Cardiac muscle cell (in vitro differentiated cells and primary cell): ENCODE results near the gene MMP12. TPM values are rescaled to one million over a fixed set of nuclear protein-coding genes. Genes with fewer than 3 reads are reported as not detected.
"Not testable (repeated sequence)": the region's sequence is repeated elsewhere in the genome, so short reads cannot be mapped to it uniquely, and the experiment has no call there.

Experiments
- DNase-seq, 2 donors: peaks; one replicate each; pipeline versions ENCODE4 v3.0.0 to v3.0.0-alpha.2; 2010 to 2017; ENCODE audit warnings: low read depth in 1 of 2, low spot score in 1 of 2
- H3K27ac ChIP-seq: fragments of 200-600 bp; sonication (generic); 2 replicates; pipeline ENCODE4 v1.5.1; 2016
- H3K27me3 ChIP-seq: fragments of 200-600 bp; sonication (generic); 2 replicates; pipeline ENCODE4 v1.6.0; 2016; ENCODE audit warnings: control low read depth
- H3K36me3 ChIP-seq: fragments of 200-600 bp; sonication (generic); 2 replicates; pipeline ENCODE4 v1.5.1; 2016; ENCODE audit warnings: control low read depth
- H3K4me1 ChIP-seq: fragments of 200-600 bp; sonication (generic); 2 replicates; pipeline ENCODE4 v1.8.1; 2017; ENCODE audit warnings: low read depth, mild to moderate bottlenecking, mixed run types
- H3K4me3 ChIP-seq: fragments of 200-600 bp; sonication (generic); 2 replicates; pipeline ENCODE4 v1.5.1; 2016; ENCODE audit warnings: mild to moderate bottlenecking
- H3K9me3 ChIP-seq: fragments of 200-600 bp; sonication (generic); 2 replicates; pipeline ENCODE4 v1.5.1; 2017; ENCODE audit warnings: low read depth, mild to moderate bottlenecking, control low read depth
- polyA plus RNA-seq: library from polyadenylated mRNA; unstranded; fragments of >200 nt; fragmentation: Nextera tagmentation; extraction: Ambion mirVana; gene quantifications from 2 replicates; pipeline ENCODE4 v1.2.1, GENCODE V29; 2016
- total RNA-seq: library from RNA; depleted of rRNA; stranded (reverse); fragments of >200 nt; gene quantifications from 2 replicates; pipeline ENCODE4 v1.2.3, GENCODE V29; 2016
- TF ChIP-seq, protein P1 (sequence below): IDR thresholded peaks from 2 replicates; pipeline ENCODE4 v1.5.1; 2012; ENCODE audit warnings: low read depth, mild to moderate bottlenecking, low read length

Gene MMP12
- total and polyA plus RNA-seq, 2 experiments from 2014 or later, result not detected

- peaks cover 18% of the 10 kb centered on the region for H3K4me1 ChIP-seq
- H3K27me3 ChIP-seq, result no peaks in the 10 kb centered on the region
- H3K36me3 ChIP-seq, result no peaks in the 10 kb centered on the region
- H3K27ac ChIP-seq, result no peak overlapping the region
- TF ChIP-seq, protein P1, sequence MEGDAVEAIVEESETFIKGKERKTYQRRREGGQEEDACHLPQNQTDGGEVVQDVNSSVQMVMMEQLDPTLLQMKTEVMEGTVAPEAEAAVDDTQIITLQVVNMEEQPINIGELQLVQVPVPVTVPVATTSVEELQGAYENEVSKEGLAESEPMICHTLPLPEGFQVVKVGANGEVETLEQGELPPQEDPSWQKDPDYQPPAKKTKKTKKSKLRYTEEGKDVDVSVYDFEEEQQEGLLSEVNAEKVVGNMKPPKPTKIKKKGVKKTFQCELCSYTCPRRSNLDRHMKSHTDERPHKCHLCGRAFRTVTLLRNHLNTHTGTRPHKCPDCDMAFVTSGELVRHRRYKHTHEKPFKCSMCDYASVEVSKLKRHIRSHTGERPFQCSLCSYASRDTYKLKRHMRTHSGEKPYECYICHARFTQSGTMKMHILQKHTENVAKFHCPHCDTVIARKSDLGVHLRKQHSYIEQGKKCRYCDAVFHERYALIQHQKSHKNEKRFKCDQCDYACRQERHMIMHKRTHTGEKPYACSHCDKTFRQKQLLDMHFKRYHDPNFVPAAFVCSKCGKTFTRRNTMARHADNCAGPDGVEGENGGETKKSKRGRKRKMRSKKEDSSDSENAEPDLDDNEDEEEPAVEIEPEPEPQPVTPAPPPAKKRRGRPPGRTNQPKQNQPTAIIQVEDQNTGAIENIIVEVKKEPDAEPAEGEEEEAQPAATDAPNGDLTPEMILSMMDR, result no peak
- no peak overlapping the region for H3K4me3 ChIP-seq
- no peak for DNase-seq
- no peaks in the 10 kb centered on the region for H3K9me3 ChIP-seq
Measured at GRCh38 chr11:102912482-102912830, 37.7 kb upstream of the MMP12 start.

- no peak for DNase-seq
- TF ChIP-seq, protein P1, result no peak
- H3K27ac ChIP-seq, result no peak overlapping the region
- no peaks in the 10 kb centered on the region for H3K9me3 ChIP-seq
- H3K4me1 ChIP-seq, result peaks cover 18% of the 10 kb centered on the region
- no peaks in the 10 kb centered on the region for H3K36me3 ChIP-seq
- H3K4me3 ChIP-seq, result no peak overlapping the region
- no peaks in the 10 kb centered on the region for H3K27me3 ChIP-seq
Measured at GRCh38 chr11:102911758-102912481, 37.1 kb upstream of the MMP12 start.

- not testable (repeated sequence) for DNase-seq
Measured at GRCh38 chr11:102905848-102906247, 31.1 kb upstream of the MMP12 start.

DNA sequence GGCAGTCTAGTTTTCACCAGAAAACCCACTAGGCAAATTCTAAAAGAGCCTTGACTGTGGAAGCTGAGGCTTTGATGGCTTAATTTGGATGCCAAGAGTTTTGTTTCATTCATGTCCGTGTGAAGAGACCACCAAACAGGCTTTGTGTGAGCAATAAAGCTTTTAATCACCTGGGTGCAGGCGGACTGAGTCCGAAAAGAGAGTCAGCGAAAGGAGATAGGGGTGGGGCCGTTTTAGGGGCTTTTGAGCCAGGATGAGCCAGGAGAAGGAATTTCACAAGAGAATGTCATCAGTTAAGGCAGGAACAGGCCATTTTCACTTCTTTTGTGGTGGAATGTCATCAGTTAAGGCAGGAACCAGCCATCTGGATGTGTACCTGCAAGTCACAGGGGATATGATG, 29.1 kb upstream of the MMP12 start:
- not testable (repeated sequence) for H3K36me3 ChIP-seq, H3K27me3 ChIP-seq, H3K4me1 ChIP-seq, H3K4me3 ChIP-seq, H3K9me3 ChIP-seq, H3K27ac ChIP-seq, DNase-seq

More at GRCh38 chr11:102905848-102906247, 31.1 kb upstream of the MMP12 start:
- not testable (repeated sequence) for H3K4me1 ChIP-seq, H3K9me3 ChIP-seq, H3K36me3 ChIP-seq, H3K27ac ChIP-seq, H3K4me3 ChIP-seq, H3K27me3 ChIP-seq

- H3K36me3 ChIP-seq, result no peaks in the 10 kb centered on the region
- no peaks in the 10 kb centered on the region for H3K9me3 ChIP-seq
- TF ChIP-seq, protein P1, result no peak
- no peak overlapping the region for H3K27ac ChIP-seq
- H3K27me3 ChIP-seq, result no peaks in the 10 kb centered on the region
- DNase-seq, result no peak
- no peak overlapping the region for H3K4me3 ChIP-seq
- no peaks in the 10 kb centered on the region for H3K4me1 ChIP-seq
Measured at GRCh38 chr11:102900346-102900745, 25.6 kb upstream of the MMP12 start.

- Histone ChIP-seq H3K4me3 (no peak overlapping the region), H3K4me1 (no peaks in the 10 kb centered on the region), H3K36me3 (no peaks in the 10 kb centered on the region), H3K9me3 (no peaks in the 10 kb centered on the region), H3K27me3 (no peaks in the 10 kb centered on the region), H3K27ac (no peak overlapping the region)
- DNase-seq, result no peak
- TF ChIP-seq, protein P1, result no peak
Measured at GRCh38 chr11:102891736-102892135, 17.0 kb upstream of the MMP12 start.
